IPS-NIHi7 (cell line): ENCODE results near the gene SSB.
"Not testable (repeated sequence)": the region's sequence is repeated elsewhere in the genome, so short reads cannot be mapped to it uniquely, and the experiment has no call there.

ENCODE experiments used
- DNase-seq: peaks from one replicate; pipeline ENCODE4 v3.0.0; 2012; ENCODE audit warnings: mixed read lengths; ENCODE audit errors: extremely low spot score

Gene SSB

GRCh38 chr2:169798718-169799592 is at the start of gene SSB:
Gene SSB, plus strand, starts transcription at chr2:169798871. Its CDS starts 2,090 bp downstream, at chr2:169800961.
- DNase-seq: peak; percentile 97

GRCh38 chr2:169752752-169753151 is 45.9 kb upstream of the SSB start:
- no peak for DNase-seq

- DNase-seq: no peak
These were observed 43.4 kb upstream of the SSB start for GRCh38 chr2:169755083-169755870.

- no peak for DNase-seq
These were observed 42.3 kb upstream of the SSB start for GRCh38 chr2:169756342-169756741.

GRCh38 chr2:169757356-169757755 is 41.3 kb upstream of the SSB start:
- no peak for DNase-seq

GRCh38 chr2:169757778-169758177 is 40.9 kb upstream of the SSB start:
- DNase-seq: no peak

GRCh38 chr2:169759987-169760386 is 38.7 kb upstream of the SSB start:
- DNase-seq: no peak

GRCh38 chr2:169760798-169761197 is 37.9 kb upstream of the SSB start:
- not testable (repeated sequence) for DNase-seq

GRCh38 chr2:169761251-169761969 is 37.3 kb upstream of the SSB start:
- no peak for DNase-seq

- DNase-seq: no peak
These were observed 36.7 kb upstream of the SSB start for GRCh38 chr2:169761970-169762292.

- DNase-seq: no peak
These were observed 33.1 kb upstream of the SSB start for GRCh38 chr2:169765523-169765922.

GRCh38 chr2:169767243-169767888 is 31.3 kb upstream of the SSB start:
- peak; percentile 53 for DNase-seq

GRCh38 chr2:169768262-169768995 is 30.2 kb upstream of the SSB start:
- no peak for DNase-seq

- no peak for DNase-seq
These were observed 27.6 kb upstream of the SSB start for GRCh38 chr2:169771021-169771420.

GRCh38 chr2:169771612-169772011 is 27.1 kb upstream of the SSB start:
- no peak for DNase-seq

GRCh38 chr2:169772651-169773050 is 26.0 kb upstream of the SSB start:
- DNase-seq: no peak

- no peak for DNase-seq
These were observed 23.3 kb upstream of the SSB start for GRCh38 chr2:169775354-169775753.

- DNase-seq: no peak
These were observed 22.9 kb upstream of the SSB start for GRCh38 chr2:169775765-169776164.

GRCh38 chr2:169776252-169776761 is 22.4 kb upstream of the SSB start:
- no peak for DNase-seq

GRCh38 chr2:169778446-169778845 is 20.2 kb upstream of the SSB start:
- no peak for DNase-seq
